ENCODE data around the gene TMEM134.
"Not testable (repeated sequence)": the region's sequence is repeated elsewhere in the genome, so short reads cannot be mapped to it uniquely, and the experiment has no call there.

Gene TMEM134

DNA sequence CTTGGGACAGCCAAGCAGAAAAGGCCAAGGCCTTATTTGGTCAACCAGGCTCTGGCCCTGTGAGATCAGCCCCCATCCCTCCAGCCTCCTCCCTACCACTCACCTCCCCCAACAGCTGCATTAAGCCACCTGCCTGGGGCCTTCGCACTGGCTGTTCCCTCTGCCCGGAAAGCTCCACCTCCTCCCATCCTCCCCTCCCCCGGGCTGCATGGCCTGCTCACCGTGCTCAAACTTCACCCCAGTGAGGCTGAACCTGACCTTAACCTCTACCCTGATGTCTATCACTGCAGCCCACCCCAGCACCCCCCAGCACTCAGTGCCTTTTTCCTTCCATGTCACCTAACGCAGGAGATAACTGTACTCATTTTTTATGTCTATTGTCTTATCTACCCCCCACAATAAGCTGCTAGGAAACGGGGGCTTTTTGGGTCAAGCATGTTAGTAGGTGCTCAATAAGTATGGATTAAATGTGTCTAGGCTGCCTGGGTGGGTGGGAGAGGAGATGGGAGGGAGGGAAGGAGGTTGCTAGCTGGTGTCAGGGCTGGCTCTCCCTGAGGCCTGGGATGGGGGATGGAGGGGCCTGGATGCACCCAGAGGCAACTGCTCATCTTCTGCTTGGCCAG, 32.5 kb downstream of the TMEM134 start:
- DNase-seq, result no peak

- no peak for DNase-seq
These were observed 33.2 kb downstream of the TMEM134 start for GRCh38 chr11:67435727-67436458.

DNA sequence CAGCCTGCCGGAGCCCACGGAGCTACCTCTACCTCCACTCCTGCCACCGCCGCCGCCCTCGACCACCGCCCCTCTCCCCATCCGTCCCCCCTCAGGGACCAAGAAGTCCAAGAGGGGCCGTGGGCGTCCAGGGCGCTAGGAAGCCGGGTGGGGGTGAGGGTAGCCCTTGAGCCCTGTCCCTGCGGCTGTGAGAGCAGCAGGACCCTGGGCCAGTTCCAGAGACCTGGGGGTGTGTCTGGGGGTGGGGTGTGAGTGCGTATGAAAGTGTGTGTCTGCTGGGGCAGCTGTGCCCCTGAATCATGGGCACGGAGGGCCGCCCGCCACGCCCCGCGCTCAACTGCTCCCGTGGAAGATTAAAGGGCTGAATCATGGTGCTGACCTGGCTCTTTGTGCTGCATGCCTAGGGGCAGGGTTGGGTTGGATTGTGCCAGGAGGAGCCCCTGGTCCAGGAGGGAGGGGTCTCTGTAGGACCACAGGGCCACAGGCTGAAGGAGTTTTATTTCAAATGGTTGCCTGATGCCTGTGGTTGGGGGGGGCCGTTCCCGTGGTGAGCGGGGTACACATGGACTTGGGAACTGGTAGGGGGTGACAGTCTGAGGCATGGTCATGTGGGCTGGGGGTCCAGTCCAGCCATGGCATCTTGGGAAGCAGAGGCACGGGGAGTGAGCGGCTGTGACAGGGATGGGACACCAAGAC, 33.9 kb downstream of the TMEM134 start:
- DNase-seq, result no peak

DNA sequence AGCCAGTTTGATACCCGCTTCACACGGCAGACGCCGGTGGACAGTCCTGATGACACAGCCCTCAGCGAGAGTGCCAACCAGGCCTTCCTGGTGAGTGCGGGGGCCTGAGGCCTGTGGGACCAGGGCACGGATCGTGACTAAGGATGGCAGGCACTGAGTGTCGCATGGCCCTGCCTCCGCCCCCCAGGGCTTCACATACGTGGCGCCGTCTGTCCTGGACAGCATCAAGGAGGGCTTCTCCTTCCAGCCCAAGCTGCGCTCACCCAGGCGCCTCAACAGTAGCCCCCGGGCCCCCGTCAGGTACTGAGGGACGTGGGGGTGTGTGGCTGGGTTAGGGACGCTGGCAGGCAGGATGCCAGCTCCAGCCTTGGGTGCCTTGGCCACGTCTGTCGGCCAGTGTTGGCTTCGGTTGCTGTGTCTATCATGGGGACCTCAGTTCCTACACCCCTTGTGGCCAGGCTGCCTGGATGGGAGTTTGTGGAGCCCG, 34.6 kb downstream of the TMEM134 start:
- DNase-seq, result no peak

- no peak for DNase-seq
These were observed 35.3 kb downstream of the TMEM134 start for GRCh38 chr11:67433536-67434394.

GRCh38 chr11:67432655-67433349, 36.2 kb downstream of the TMEM134 start:
- DNase-seq, result no peak

GRCh38 chr11:67431346-67432249, 37.5 kb downstream of the TMEM134 start:
- DNase-seq, result no peak

DNA sequence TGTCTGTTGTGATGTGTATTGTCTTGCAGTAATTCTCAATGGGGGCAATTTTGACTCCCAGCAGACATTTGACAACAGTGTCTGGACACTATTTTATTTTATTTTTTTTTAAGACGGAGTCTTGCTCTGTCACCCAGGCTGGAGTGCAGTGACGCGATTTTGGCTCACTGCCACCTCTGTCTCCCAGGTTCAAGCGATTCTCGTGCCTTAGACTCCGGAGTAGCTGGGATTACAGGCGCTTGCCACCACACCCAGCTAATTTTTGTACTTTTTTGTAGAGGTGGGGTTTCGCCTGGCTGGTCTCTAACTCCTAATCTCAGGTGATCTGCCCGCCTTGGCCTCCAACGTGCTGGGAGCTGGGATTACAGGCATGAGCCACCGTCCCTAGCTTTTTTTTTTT, 39.3 kb downstream of the TMEM134 start:
- DNase-seq, result no peak

DNA sequence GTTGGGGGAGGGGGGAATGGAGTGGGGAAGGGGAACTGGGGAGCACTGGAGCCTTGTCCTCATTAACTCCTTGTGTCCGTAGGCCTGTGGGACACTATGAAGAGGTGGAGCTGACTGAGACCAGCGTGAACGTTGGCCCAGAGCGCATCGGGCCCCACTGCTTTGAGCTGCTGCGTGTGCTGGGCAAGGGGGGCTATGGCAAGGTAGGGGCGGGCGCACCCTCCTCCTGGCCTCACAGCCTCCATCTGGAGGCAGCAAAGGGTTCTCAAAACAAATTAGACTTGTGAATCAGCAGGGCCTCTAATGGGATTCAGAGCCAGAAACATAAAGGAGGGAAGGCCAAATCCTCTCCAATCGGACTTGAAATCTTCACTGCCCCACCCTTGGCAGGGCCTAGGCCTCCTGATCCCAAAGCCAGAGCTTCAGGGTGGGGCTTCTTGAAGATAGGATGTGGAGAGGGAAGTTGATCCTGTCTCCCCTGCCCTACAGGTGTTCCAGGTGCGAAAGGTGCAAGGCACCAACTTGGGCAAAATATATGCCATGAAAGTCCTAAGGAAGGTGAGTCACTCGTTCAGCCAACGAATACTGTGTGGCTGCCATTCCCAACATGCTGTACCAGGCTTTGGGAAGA, 39.9 kb downstream of the TMEM134 start:
- no peak for DNase-seq

GRCh38 chr11:67428052-67429001, 40.7 kb downstream of the TMEM134 start, which contains the start of gene RPS6KB2:
RPS6KB2 (plus strand) TSS chr11:67428494; CDS start chr11:67428546, 52 bp downstream.
- peak; percentile 99 for DNase-seq

GRCh38 chr11:67427364-67427859, 41.6 kb downstream of the TMEM134 start:
- DNase-seq, result not testable (repeated sequence)

DNA sequence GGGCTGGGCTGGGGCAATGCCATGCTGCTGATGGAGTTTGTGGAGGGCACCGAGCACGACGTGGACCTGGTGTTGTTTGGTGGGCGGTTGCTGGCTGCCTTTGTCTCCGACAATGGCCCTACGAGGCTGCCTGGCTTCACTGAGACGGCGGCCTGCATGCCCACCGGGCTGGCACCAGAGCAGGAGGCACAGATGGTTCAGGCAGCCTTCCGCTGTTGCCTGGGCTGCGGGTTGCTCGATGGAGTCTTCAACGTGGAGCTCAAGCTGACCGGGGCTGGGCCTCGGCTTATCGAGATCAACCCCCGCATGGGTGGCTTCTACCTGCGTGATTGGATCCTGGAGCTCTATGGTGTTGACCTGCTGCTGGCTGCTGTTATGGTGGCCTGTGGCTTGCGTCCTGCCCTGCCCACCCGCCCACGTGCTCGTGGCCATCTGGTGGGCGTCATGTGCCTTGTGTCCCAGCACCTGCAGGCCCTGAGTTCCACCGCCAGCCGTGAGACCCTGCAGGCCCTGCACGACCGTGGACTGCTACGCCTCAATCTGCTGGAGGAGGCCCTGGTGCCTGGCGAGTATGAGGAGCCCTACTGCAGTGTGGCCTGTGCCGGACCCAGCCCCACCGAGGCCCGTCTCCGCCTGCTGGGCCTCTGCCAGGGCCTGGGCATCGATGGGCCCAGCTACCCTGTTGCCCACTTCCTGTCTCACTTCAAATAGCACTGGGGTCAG, 45.0 kb downstream of the TMEM134 start:
- DNase-seq, result no peak

GRCh38 chr11:67423466-67423865, 45.6 kb downstream of the TMEM134 start:
- no peak for DNase-seq

DNA sequence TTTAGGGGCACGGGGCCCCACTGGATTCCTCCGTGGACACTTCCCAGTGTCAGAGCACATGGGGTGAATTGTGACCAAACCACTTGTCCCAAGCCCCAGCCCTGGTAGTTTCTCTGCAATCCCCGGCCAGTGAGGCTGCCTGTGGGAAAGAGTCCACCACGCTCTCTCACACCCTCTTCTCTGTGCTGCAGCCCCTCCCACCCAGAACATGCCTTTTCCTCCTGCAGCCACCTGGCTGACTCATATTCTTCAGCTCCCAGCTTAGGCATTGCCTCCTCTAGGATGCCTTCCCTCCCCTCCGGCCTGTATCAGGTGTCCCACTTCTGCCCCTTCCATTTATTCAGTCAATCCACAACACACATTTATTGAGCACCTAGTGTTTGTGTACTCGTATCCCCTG, 46.2 kb downstream of the TMEM134 start:
- no peak for DNase-seq

GRCh38 chr11:67421430-67422031, 47.5 kb downstream of the TMEM134 start:
- DNase-seq, result no peak

DNA sequence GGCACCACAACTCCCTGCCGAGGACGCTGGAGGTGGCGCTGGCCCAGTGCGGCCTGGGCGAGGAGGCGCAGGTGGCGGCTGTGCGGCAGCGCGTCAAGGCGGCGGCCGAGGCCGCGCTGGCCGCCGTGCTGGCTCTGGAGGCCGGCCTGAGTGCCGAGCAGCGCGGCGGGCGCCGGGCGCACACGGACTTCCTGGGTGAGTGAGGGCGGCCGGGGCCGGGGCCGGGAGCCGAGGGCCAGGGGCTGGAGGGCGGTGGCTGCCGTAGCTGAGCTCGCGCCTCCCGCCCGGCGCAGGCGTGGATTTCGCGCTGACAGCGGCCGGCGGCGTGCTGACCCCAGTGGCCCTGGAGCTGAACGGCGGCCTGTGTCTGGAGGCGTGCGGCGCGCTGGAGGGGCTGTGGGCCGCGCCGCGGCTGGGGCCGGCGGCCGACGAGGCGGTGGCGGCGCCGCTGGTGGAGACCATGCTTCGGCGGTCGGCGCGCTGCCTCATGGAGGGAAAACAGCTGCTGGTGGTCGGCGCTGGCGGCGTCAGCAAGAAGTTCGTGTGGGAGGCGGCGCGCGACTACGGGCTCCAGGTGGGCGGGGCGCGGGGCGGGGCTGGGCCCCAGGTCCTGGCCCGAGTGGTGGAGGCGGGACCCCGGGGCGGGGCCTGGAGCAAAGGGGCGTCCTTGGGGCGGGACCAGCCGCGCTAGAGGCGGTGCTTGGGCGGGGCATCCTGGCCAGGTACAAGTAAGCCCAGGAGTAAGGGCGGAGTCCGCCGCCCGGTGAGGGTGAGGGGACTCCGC, 48.2 kb downstream of the TMEM134 start:
- DNase-seq, result peak; percentile 99

DNA sequence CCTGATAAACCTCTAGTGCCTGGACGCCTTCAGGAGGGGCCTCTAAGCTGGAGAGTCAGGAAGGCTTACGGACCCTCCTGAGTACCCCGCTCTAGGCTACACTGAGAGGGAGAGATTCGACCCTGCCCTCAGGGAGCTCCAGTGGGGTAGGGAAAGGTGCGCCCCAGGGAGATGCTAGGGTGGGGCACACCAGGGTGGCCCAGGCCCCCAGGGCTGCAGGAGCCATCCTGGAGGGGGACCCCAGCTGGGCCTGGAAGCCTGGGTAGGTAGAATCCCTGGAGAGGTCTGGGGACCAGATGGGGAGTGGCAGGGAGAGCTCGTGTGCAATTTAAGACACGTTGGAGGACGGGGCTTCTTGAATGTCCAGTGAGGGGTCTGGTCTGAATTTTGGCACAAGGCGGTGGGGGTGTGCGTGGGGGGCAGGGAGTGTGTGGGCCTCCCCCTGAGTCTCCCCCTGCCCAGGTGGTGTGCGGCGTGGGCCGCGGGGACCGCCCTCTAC, 48.9 kb downstream of the TMEM134 start:
- DNase-seq, result no peak
